ENCODE measurements around the gene SYNE3. TPM values are rescaled to one million over a fixed set of nuclear protein-coding genes. Genes with fewer than 3 reads are reported as not detected.

Gene SYNE3
- total RNA-seq, 1 experiment from 2014 or later: 1.2 TPM

GRCh38 chr14:95503365-95504134 lies 12.9 kb downstream of the SYNE3 start:
- no peaks in the 10 kb centered on the region for H3K36me3 ChIP-seq (ENCODE audit: low read depth, low read length)
- no peaks in the 10 kb centered on the region for H3F3A ChIP-seq (ENCODE audit: low read length, unreplicated experiment)
- intact Hi-C loops (cut with micrococcal nuclease): no loop called here
- ChIA-PET POLR2A (ENCODE audit: unreplicated experiment) (no interaction called here), CTCF (no interaction called here)
- peaks cover 33% of the 10 kb centered on the region for H3K4me1 ChIP-seq (ENCODE audit: insufficient read depth, low read length)
- no peaks in the 10 kb centered on the region for H3K79me2 ChIP-seq (ENCODE audit: low read length)
- H3K4me3 ChIP-seq (ENCODE audit: low read length): no peak overlapping the region
- H3K9me3 ChIP-seq (ENCODE audit: low read length): no peaks in the 10 kb centered on the region
- H3K27me3 ChIP-seq (ENCODE audit: low read length): no peaks in the 10 kb centered on the region
- no peak overlapping the region for H3K9ac ChIP-seq (ENCODE audit: low read length)
- no peaks in the 10 kb centered on the region for H4K20me1 ChIP-seq (ENCODE audit: low read length)
- H3K27ac ChIP-seq (ENCODE audit: low read length): no peak overlapping the region
- no peak for ATAC-seq
- TF ChIP-seq EZH2phosphoT487 (IDR thresholded peaks at IDR 0.05; ENCODE audit: borderline replicate concordance, low read length) (no peak), EZH2 (IDR thresholded peaks at IDR 0.05; ENCODE audit: low read length, unreplicated experiment) (no peak), CTCF (conservative IDR thresholded peaks at IDR 0.05; ENCODE audit: low read depth, low read length) (no peak)
- H3K9me2 ChIP-seq (replicated peaks; ENCODE audit: low read length): no peaks in the 10 kb centered on the region
- no peak overlapping the region for H2AFZ ChIP-seq (ENCODE audit: low read length)
- no peak overlapping the region for H3K4me2 ChIP-seq (ENCODE audit: low read length)
- DNase-seq: no peak
- no TSS peak for BruUV-seq (replicated peaks)

GRCh38 chr14:95502381-95502950 lies 14.0 kb downstream of the SYNE3 start:
- no peaks in the 10 kb centered on the region for H3K27me3 ChIP-seq (ENCODE audit: low read length)
- no peak overlapping the region for H3K9ac ChIP-seq (ENCODE audit: low read length)

More at GRCh38 chr14:95502381-95502950, 14.0 kb downstream of the SYNE3 start:
- Histone ChIP-seq H3K4me1 (ENCODE audit: insufficient read depth, low read length) (peaks cover 22% of the 10 kb centered on the region), H2AFZ (ENCODE audit: low read length) (no peak overlapping the region), H3F3A (ENCODE audit: low read length, unreplicated experiment) (no peaks in the 10 kb centered on the region), H3K36me3 (ENCODE audit: low read depth, low read length) (no peaks in the 10 kb centered on the region), H3K4me2 (ENCODE audit: low read length) (no peak overlapping the region), H3K9me3 (ENCODE audit: low read length) (no peaks in the 10 kb centered on the region), H3K27ac (ENCODE audit: low read length) (no peak overlapping the region), H4K20me1 (ENCODE audit: low read length) (no peaks in the 10 kb centered on the region), H3K9me2 (replicated peaks; ENCODE audit: low read length) (no peaks in the 10 kb centered on the region), H3K79me2 (ENCODE audit: low read length) (no peaks in the 10 kb centered on the region), H3K4me3 (ENCODE audit: low read length) (no peak overlapping the region)
- intact Hi-C loops (cut with micrococcal nuclease): no loop called here
- CTCF ChIA-PET: no interaction called here
- no TSS peak for BruUV-seq (replicated peaks)
- POLR2A ChIA-PET (ENCODE audit: unreplicated experiment): no interaction called here
- ATAC-seq: no peak
- no peak for TF ChIP-seq EZH2phosphoT487 (IDR thresholded peaks at IDR 0.05; ENCODE audit: borderline replicate concordance, low read length)
- no peak for TF ChIP-seq EZH2 (IDR thresholded peaks at IDR 0.05; ENCODE audit: low read length, unreplicated experiment)
- TF ChIP-seq CTCF (conservative IDR thresholded peaks at IDR 0.05; ENCODE audit: low read depth, low read length): no peak
- DNase-seq: no peak
